ENCODE measurements around the gene OVOL2.

DNA sequence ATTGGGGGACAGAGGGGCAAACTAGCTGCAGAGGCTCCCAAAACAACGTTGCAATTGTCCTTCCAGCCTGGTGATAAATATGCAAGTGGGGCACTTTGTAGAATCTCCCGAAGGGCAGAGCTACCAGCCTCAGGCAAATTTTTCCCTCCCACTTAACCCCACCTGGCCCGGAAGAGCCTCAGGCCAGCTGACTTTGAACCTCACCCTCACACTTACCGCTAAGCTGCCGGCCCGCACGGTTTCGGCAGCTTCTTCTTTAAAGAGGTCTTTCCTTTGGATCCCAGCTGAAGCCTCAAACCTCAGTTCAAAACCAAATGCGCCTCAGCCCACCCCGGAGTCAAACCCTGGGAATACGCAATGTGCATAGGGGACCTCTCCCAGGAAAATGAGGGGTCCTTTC, 2.5 kb downstream of the OVOL2 start:
- TF ChIP-seq, protein P1, sequence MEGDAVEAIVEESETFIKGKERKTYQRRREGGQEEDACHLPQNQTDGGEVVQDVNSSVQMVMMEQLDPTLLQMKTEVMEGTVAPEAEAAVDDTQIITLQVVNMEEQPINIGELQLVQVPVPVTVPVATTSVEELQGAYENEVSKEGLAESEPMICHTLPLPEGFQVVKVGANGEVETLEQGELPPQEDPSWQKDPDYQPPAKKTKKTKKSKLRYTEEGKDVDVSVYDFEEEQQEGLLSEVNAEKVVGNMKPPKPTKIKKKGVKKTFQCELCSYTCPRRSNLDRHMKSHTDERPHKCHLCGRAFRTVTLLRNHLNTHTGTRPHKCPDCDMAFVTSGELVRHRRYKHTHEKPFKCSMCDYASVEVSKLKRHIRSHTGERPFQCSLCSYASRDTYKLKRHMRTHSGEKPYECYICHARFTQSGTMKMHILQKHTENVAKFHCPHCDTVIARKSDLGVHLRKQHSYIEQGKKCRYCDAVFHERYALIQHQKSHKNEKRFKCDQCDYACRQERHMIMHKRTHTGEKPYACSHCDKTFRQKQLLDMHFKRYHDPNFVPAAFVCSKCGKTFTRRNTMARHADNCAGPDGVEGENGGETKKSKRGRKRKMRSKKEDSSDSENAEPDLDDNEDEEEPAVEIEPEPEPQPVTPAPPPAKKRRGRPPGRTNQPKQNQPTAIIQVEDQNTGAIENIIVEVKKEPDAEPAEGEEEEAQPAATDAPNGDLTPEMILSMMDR (IDR thresholded peaks at IDR 0.05): no peak
- TF ChIP-seq POLR2A (IDR thresholded peaks at IDR 0.05): no peak
- TF ChIP-seq POLR2AphosphoS5 (IDR thresholded peaks at IDR 0.05): no peak
- TF ChIP-seq EP300 (IDR thresholded peaks at IDR 0.05): no peak

Measured in upper lobe of left lung (tissue), 4 donors.